Activated T-helper 17 cell treated with anti-CD3 and anti-CD28 coated beads, Interleukin-2, amount 50 U/mL, for 72 hours (primary cell): ENCODE results near the gene ABCC2. TPM values are rescaled to one million over a fixed set of nuclear protein-coding genes. Genes with fewer than 3 reads are reported as not detected.
"Not testable (repeated sequence)": the region's sequence is repeated elsewhere in the genome, so short reads cannot be mapped to it uniquely, and the experiment has no call there.

ENCODE experiments used
- ATAC-seq: fragments of 150-1000 bp; cut with Tn5 transposase; replicated peaks from 2 replicates; pipeline ENCODE4 v1.10.0; 2021; ENCODE audit warnings: mild to moderate bottlenecking, moderate library complexity
- H3K27ac Mint-ChIP-seq: one replicate; pipeline ENCODE4 v1.8.0; 2022; ENCODE audit warnings: mixed read lengths
- H3K27me3 Mint-ChIP-seq: one replicate; pipeline ENCODE4 v1.8.0; 2022; ENCODE audit warnings: mixed read lengths
- H3K36me3 Mint-ChIP-seq: one replicate; pipeline ENCODE4 v1.8.0; 2022; ENCODE audit warnings: low read depth, mild to moderate bottlenecking, mixed read lengths
- H3K4me1 Mint-ChIP-seq: one replicate; pipeline ENCODE4 v1.8.0; 2022; ENCODE audit warnings: mixed read lengths
- H3K4me3 Mint-ChIP-seq: one replicate; pipeline ENCODE4 v1.8.0; 2022; ENCODE audit warnings: mild to moderate bottlenecking, mixed read lengths
- H3K9me3 Mint-ChIP-seq: one replicate; pipeline ENCODE4 v1.8.0; 2022; ENCODE audit warnings: mixed read lengths
- total RNA-seq, 2 donors: library from RNA; stranded (reverse); gene quantifications; one replicate each; pipeline ENCODE4 v1.2.3, GENCODE V29; 2022

The ABCC2 gene
- total RNA-seq, 2 donors from 2014 or later, result 2.4 to 3.2 TPM

DNA sequence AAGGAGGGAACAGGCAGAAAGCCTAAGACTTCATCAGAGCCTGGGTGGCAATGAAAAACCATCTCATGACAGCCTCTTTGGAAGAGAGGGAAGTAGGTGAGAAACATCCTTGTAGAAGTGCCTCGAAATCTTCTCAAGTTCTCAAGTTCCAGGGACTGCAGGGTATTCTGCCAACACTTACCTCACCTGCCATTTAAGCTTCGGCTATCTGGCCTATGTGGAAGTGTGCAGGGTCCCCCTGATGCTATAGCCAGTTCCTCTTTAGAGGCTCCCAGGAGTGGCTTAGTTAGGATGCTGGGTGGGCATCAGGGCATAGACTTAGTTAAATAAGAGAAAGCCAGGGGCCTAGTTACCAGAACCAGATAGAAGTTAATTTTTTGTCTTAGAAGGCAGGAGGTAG lies 27.0 kb downstream of the ABCC2 start:
- Mint-ChIP-seq H3K36me3 (no peaks in the 10 kb centered on the region), H3K9me3 (no peaks in the 10 kb centered on the region), H3K4me3 (no peak overlapping the region), H3K4me1 (no peaks in the 10 kb centered on the region), H3K27me3 (no peaks in the 10 kb centered on the region), H3K27ac (no peak overlapping the region)
- no peak for ATAC-seq

DNA sequence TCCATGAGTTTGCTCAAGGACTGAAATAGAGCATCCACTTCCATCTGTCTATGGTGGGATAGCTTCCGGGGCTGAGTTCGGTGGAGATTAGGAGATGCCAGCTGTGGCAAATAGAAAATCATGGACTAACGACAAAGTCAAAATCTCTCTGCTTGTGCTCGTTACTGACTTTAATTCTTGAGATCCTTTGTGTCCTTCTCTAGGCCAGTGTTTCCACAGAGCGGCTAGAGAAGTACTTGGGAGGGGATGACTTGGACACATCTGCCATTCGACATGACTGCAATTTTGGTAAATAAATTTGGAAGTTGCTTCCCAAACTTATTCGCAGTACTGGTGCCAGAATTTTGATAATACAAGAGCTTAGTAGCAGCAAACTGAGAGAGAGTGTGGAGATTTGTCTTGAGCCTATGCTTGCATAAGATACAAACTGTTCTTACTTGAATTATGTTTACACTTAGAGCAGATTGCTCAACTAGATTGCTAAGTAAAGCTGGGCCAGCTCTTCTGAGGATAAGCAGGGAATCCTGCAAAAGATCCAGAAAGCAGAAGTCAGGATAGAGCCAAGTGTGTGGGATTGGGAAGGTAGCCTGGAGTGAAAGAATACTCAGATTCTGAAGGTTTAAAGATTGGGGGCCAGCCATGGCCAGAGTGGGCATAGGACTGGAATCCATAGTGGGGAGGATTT lies 27.6 kb downstream of the ABCC2 start:
- Mint-ChIP-seq H3K36me3 (no peaks in the 10 kb centered on the region), H3K27me3 (no peaks in the 10 kb centered on the region), H3K4me3 (no peak overlapping the region), H3K27ac (no peak overlapping the region), H3K4me1 (no peaks in the 10 kb centered on the region), H3K9me3 (no peaks in the 10 kb centered on the region)
- ATAC-seq, result no peak

DNA sequence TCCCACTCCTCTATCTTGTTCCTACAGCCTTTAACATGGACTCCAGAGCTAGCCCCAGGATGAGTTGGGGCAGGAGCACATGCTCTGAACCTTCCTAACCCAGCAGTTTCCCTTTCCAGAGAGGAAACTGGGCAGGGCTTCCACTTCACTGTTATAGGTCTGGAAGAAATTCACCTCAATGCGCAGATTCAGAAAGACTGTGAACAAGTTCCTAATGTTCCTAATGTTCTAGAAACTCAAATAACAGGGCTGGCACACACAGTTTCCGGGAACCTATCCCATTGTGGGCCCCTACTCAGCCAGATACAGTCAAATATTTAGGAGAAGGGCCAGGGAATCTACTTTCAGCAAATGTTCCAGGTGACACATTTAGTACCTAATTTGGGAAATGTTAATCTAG lies 29.7 kb downstream of the ABCC2 start:
- Mint-ChIP-seq H3K27me3 (no peaks in the 10 kb centered on the region), H3K4me1 (no peaks in the 10 kb centered on the region)
- ATAC-seq, result no peak

DNA sequence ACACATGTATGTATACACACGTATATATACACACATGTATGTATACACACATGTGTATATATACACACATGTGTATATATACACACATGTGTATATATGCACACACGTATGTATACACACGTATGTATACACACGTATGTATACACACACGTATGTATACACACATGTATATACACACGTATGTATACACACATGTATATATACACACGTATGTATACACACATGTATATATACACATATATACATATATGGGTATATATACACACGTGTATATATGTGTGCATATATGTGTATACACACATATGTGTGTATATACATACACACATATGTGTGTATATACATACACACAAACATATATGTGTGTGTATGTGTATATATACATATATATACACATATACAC lies 31.7 kb downstream of the ABCC2 start:
- no peak overlapping the region for H3K4me3 Mint-ChIP-seq
- H3K4me1 Mint-ChIP-seq, result no peaks in the 10 kb centered on the region
- H3K9me3 Mint-ChIP-seq, result no peaks in the 10 kb centered on the region
- no peak for ATAC-seq
- no peak overlapping the region for H3K27ac Mint-ChIP-seq
- H3K36me3 Mint-ChIP-seq, result no peaks in the 10 kb centered on the region
- H3K27me3 Mint-ChIP-seq, result no peaks in the 10 kb centered on the region

More for the DNA sequence above, 29.7 kb downstream of the ABCC2 start:
- H3K9me3 Mint-ChIP-seq, result no peaks in the 10 kb centered on the region
- H3K36me3 Mint-ChIP-seq, result no peaks in the 10 kb centered on the region
- H3K27ac Mint-ChIP-seq, result no peak overlapping the region
- no peak overlapping the region for H3K4me3 Mint-ChIP-seq

DNA sequence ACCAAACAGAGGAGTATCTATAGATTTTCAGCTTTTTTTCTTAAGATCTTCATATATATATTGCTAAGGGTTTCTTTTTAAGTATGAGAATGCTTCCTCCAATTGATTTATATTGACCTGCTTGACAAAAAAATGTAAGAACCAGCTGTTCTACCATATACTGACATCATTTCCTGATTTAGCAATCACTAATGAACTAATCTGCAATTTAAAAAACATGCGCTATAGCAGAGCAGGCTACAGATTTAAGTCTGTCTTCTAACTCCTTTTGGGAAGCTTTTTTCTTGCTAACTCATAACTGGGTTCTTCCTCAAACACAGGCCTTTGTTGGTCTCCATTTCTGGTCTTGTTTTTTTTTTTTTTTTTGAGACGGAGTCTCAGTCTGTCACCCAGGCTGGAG lies 33.2 kb downstream of the ABCC2 start:
- Mint-ChIP-seq H3K4me1 (no peaks in the 10 kb centered on the region), H3K9me3 (no peaks in the 10 kb centered on the region), H3K27ac (no peak overlapping the region), H3K36me3 (no peaks in the 10 kb centered on the region), H3K4me3 (no peak overlapping the region), H3K27me3 (no peaks in the 10 kb centered on the region)
- no peak for ATAC-seq

DNA sequence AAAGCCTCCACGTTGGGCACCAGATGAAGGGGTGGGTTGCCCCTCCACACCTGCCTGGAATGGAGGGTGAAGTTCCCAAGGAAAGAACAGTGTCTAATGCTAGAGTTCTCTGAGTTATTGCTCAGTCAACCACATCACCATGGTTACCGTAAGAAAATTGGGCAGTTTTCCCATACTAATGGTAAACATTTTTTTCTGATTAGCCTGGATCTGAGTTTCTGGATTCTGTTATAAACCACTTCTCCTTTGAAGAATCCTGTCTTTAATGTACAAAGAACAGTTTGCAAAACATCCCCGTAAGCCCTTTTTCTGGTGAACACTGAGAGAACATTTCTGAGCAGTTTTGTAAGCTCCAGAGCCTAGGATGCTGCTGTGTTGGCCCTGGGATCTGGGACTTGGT lies 45.5 kb downstream of the ABCC2 start:
- Mint-ChIP-seq H3K27ac (peak overlapping the region; percentile 6), H3K9me3 (peaks cover 10% of the 10 kb centered on the region), H3K4me3 (no peak overlapping the region), H3K27me3 (no peaks in the 10 kb centered on the region), H3K4me1 (peaks cover 14% of the 10 kb centered on the region), H3K36me3 (no peaks in the 10 kb centered on the region)
- no peak for ATAC-seq

DNA sequence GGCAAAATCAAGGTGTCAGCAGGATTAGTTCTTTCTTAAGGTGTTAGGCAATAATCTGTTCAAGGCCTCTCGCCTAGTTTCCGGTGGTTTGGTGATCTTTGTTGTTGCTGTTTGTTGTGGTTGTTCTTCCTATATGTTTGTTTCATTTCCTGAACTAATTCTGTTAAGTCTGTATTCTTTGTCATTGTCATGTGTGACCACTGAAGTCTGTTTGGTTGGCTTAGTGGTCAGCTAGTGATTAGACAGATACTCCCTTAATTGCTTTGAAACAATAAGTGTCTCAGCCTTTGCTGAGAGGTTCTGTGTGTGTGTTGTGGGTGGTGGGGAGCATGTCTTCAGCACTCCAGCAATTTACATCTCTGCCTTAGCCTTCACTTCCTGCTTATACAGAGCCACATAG lies 46.0 kb downstream of the ABCC2 start:
- no peaks in the 10 kb centered on the region for H3K36me3 Mint-ChIP-seq
- no peaks in the 10 kb centered on the region for H3K27me3 Mint-ChIP-seq
- H3K4me1 Mint-ChIP-seq, result peaks cover 14% of the 10 kb centered on the region
- peak overlapping the region; percentile 6 for H3K27ac Mint-ChIP-seq
- peak; percentile 53 for ATAC-seq
- peaks cover 10% of the 10 kb centered on the region for H3K9me3 Mint-ChIP-seq
- no peak overlapping the region for H3K4me3 Mint-ChIP-seq

DNA sequence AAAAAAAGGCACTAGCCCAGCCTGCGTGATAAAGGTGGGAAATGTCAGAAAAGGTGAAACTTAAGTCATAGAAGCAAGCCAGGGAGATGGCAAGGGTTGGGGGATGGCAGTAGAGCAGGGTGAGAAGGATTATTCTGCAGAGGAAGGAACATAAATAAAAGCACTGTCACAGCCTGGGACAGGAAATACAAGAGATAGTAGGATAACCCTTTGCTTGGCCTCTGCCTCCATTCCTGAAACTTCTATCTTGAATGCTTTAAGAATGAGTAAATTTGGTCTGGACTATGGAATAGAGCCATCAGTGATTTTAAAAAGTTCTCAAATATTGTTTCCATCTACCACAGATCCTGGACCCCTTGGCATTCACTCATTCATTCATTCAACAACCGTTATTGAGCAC lies 50.0 kb downstream of the ABCC2 start:
- no peak for ATAC-seq
- no peaks in the 10 kb centered on the region for H3K27me3 Mint-ChIP-seq
- H3K4me3 Mint-ChIP-seq, result no peak overlapping the region
- no peaks in the 10 kb centered on the region for H3K36me3 Mint-ChIP-seq
- H3K4me1 Mint-ChIP-seq, result peaks cover 19% of the 10 kb centered on the region
- no peak overlapping the region for H3K27ac Mint-ChIP-seq
- H3K9me3 Mint-ChIP-seq, result peaks cover 10% of the 10 kb centered on the region

DNA sequence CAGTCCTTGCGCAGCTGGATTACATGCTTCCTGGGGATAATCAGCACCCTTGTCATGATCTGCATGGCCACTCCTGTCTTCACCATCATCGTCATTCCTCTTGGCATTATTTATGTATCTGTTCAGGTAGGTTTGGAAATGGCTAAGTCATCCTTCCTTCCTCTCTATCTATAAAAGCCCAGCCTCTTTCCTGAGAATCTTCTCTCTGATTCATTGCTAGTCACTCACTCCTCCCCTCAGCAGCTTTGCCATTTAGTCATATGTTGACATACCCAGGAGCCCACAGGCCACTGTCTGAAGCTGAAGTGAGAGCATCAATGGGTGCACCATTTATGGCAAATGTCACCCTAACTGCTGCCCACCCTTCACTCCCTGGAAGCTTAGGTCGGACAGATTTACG lies 52.0 kb downstream of the ABCC2 start:
- H3K9me3 Mint-ChIP-seq, result peaks cover 4% of the 10 kb centered on the region
- H3K27ac Mint-ChIP-seq, result no peak overlapping the region
- H3K27me3 Mint-ChIP-seq, result no peaks in the 10 kb centered on the region
- H3K4me3 Mint-ChIP-seq, result no peak overlapping the region
- H3K4me1 Mint-ChIP-seq, result peaks cover 12% of the 10 kb centered on the region
- H3K36me3 Mint-ChIP-seq, result no peaks in the 10 kb centered on the region
- peak; percentile 87 for ATAC-seq

DNA sequence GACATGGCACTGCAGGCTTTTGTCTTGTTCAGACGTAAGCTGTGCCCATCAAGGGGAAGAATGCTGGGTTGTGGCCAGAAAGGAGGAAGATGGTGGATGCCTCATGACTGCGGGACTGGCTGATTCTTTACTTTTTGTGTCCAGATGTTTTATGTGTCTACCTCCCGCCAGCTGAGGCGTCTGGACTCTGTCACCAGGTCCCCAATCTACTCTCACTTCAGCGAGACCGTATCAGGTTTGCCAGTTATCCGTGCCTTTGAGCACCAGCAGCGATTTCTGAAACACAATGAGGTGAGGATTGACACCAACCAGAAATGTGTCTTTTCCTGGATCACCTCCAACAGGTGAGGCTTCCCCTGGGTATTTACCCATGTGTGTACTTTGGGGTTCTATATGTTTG lies 53.5 kb downstream of the ABCC2 start:
- no peaks in the 10 kb centered on the region for H3K36me3 Mint-ChIP-seq
- H3K4me3 Mint-ChIP-seq, result no peak overlapping the region
- peaks cover 5% of the 10 kb centered on the region for H3K4me1 Mint-ChIP-seq
- ATAC-seq, result no peak
- no peaks in the 10 kb centered on the region for H3K27me3 Mint-ChIP-seq
- no peaks in the 10 kb centered on the region for H3K9me3 Mint-ChIP-seq
- H3K27ac Mint-ChIP-seq, result no peak overlapping the region

DNA sequence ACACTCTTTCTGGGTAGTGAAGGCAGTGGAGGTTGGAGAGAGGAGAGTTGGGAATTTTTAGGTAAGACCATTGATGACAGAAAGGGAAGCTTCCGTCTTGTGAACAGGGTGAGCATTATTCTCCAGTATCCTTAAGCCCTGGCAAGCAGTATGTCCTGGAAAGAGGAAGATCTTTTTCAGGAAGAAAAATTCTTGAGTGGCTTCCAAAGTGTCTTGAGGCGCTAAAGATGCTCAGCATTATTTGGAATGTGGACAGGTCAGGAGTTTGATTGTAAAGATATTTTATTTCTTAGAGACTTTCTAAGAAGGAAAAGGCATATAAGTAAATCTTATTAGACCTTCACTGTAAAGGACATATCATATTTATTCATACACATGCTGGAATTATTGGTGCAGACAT lies 54.3 kb downstream of the ABCC2 start:
- Mint-ChIP-seq H3K4me1 (peaks cover 5% of the 10 kb centered on the region), H3K27ac (no peak overlapping the region), H3K36me3 (no peaks in the 10 kb centered on the region), H3K9me3 (no peaks in the 10 kb centered on the region), H3K27me3 (no peaks in the 10 kb centered on the region), H3K4me3 (no peak overlapping the region)
- no peak for ATAC-seq

DNA sequence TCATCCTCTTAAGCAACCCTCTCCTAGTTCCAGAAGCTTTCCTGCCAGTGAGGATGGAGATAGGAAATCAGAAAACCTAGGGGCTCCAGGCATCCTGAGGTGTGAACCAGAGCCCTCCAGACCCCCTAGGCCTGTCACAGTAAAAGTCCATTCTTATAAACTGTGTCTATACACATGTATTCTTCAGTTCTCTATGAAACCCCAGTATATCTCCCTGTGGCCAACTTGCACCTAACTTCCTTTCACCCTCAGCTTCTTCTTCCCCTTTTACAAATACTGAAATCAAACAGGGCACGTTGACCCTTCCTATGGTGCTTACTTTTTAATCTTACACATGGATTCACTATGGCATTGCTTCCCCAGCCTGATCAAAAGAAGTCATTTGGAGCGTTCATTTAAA lies 58.4 kb downstream of the ABCC2 start:
- H3K27ac Mint-ChIP-seq, result not testable (repeated sequence)

DNA sequence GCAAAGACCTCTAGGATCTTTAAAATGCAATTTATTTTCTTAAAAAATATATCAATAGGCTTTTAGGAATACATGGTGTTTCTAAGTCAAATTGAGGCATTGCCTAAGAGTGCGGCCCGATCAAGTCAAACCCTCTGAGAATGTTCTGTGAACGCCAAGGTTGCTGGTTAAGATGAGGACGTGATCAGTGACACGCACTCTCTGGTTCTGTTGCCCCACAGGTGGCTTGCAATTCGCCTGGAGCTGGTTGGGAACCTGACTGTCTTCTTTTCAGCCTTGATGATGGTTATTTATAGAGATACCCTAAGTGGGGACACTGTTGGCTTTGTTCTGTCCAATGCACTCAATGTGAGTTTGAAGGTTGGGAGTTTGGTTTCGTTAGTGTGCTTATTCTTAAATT lies 59.3 kb downstream of the ABCC2 start:
- Mint-ChIP-seq H3K9me3 (no peaks in the 10 kb centered on the region), H3K4me1 (no peaks in the 10 kb centered on the region), H3K36me3 (no peaks in the 10 kb centered on the region), H3K27me3 (no peaks in the 10 kb centered on the region), H3K27ac (no peak overlapping the region), H3K4me3 (no peak overlapping the region)
- ATAC-seq, result no peak

More for the DNA sequence above, 58.4 kb downstream of the ABCC2 start:
- not testable (repeated sequence) for H3K27me3 Mint-ChIP-seq, H3K36me3 Mint-ChIP-seq, H3K4me1 Mint-ChIP-seq, ATAC-seq, H3K9me3 Mint-ChIP-seq, H3K4me3 Mint-ChIP-seq

DNA sequence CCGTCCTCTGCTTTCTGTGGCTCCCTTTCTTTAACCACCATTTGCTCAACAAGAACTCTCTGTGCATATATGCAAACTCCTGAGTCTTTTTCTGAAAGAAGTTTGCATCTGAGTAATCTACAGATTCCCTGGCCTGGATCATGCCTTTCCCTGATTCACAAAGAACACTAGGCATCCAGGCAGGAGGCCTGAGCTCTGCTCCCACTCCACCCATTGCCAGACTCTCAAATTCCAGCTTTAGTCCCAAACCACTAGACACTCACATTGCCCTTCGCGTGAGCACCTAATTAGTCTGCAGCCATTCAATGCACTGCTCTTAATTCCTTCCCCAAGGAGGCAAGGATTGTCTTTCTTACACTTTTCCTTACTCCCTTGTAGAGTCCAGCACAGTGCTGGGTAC lies 60.9 kb downstream of the ABCC2 start:
- no peak for ATAC-seq
- Mint-ChIP-seq H3K9me3 (no peaks in the 10 kb centered on the region), H3K4me1 (no peaks in the 10 kb centered on the region), H3K27ac (no peak overlapping the region), H3K4me3 (no peak overlapping the region), H3K27me3 (no peaks in the 10 kb centered on the region), H3K36me3 (no peaks in the 10 kb centered on the region)

DNA sequence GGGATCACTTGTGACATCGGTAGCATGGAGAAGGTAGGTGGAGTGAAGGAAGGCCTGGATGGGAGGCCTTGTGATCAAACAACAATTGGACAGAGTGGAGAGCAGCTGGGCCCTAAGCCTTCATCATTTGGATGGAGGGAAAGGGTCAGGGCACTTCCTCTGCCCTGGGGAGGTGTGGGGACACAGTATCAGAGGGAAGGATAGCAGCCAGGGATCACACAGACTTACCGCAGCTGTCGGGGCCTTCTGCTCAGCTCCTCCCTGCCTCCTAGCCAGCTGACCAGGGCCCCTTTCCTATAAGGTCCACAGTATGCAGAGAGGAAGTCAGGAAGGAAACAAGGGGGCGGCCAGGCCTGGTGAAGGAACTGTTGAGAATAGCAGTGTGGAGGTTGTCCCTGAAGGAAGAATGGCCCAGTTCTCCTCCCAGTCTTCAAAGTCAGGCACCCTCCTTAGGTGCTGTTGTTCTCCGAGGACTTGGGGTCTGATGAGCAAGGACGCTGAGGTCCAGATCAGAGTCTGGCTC lies 62.1 kb downstream of the ABCC2 start:
- H3K36me3 Mint-ChIP-seq, result no peaks in the 10 kb centered on the region
- ATAC-seq, result no peak
- H3K9me3 Mint-ChIP-seq, result no peaks in the 10 kb centered on the region
- H3K27me3 Mint-ChIP-seq, result no peaks in the 10 kb centered on the region
- H3K27ac Mint-ChIP-seq, result peak overlapping the region; percentile 44
- no peaks in the 10 kb centered on the region for H3K4me1 Mint-ChIP-seq
- H3K4me3 Mint-ChIP-seq, result no peak overlapping the region
